ENCODE data around the gene SLU7. TPM values are rescaled to one million over a fixed set of nuclear protein-coding genes. Genes with fewer than 3 reads are reported as not detected.

The SLU7 gene
- total RNA-seq, 1 experiment from 2014 or later = 75.3 TPM

GRCh38 chr5:160367885-160368284 lies 51.0 kb downstream of the SLU7 start:
- peaks cover 40% of the 10 kb centered on the region for H3K27me3 ChIP-seq (ENCODE audit: insufficient read depth, low read depth)
- H4K20me1 ChIP-seq (ENCODE audit: insufficient read depth) = peaks cover 3% of the 10 kb centered on the region; the same call in 1 of the 2 replicates
- H3K9me3 ChIP-seq (ENCODE audit: insufficient read depth, low read depth) = no peaks in the 10 kb centered on the region
- no peaks in the 10 kb centered on the region for H3K36me3 ChIP-seq (ENCODE audit: low read depth)
- no peaks in the 10 kb centered on the region for H3K79me2 ChIP-seq (ENCODE audit: low read depth)
- CTCF ChIA-PET = interaction anchor here (0.5 kb wide), 1 partner anchor 16 kb away, joined by 4 read pairs; no protein-coding TSS in a partner anchor
- no peak overlapping the region for H3K4me2 ChIP-seq
- no peak for TF ChIP-seq CTCF (conservative IDR thresholded peaks at IDR 0.05)
- TF ChIP-seq EZH2 (IDR thresholded peaks at IDR 0.05; ENCODE audit: low read depth) = no peak
- H3K27ac ChIP-seq = no peak overlapping the region
- no peaks in the 10 kb centered on the region; the same call in 1 of the 2 replicates for H3F3A ChIP-seq (ENCODE audit: insufficient read depth, low read depth)
- H3K4me3 ChIP-seq = no peak overlapping the region
- BruUV-seq (replicated peaks) = no TSS peak
- no peaks in the 10 kb centered on the region for H3K9me2 ChIP-seq (ENCODE audit: insufficient read depth)
- H3K4me1 ChIP-seq (replicated peaks; ENCODE audit: insufficient read depth) = 0 out of 2 replicates have a peak, but pooled peaks cover 5% of the 10 kb centered on the region
- no peak overlapping the region for H2AFZ ChIP-seq
- intact Hi-C loops (cut with micrococcal nuclease; ENCODE audit: unreplicated experiment) = no loop called here
- DNase-seq = no peak
- POLR2A ChIA-PET (ENCODE audit: unreplicated experiment) = no interaction called here

GRCh38 chr5:160367261-160367660 lies 51.6 kb downstream of the SLU7 start:
- TF ChIP-seq EZH2 (IDR thresholded peaks at IDR 0.05; ENCODE audit: low read depth) = no peak
- no peak for TF ChIP-seq CTCF (conservative IDR thresholded peaks at IDR 0.05)
- no peak for DNase-seq
- H3K27ac ChIP-seq = no peak overlapping the region
- H3K9me3 ChIP-seq (ENCODE audit: insufficient read depth, low read depth) = no peaks in the 10 kb centered on the region
- no peaks in the 10 kb centered on the region for H3K79me2 ChIP-seq (ENCODE audit: low read depth)
- BruUV-seq (replicated peaks) = no TSS peak
- H3F3A ChIP-seq (ENCODE audit: insufficient read depth, low read depth) = no peaks in the 10 kb centered on the region; the same call in 1 of the 2 replicates
- intact Hi-C loops (cut with micrococcal nuclease; ENCODE audit: unreplicated experiment) = no loop called here
- H3K4me2 ChIP-seq = no peak overlapping the region
- CTCF ChIA-PET = interaction anchor here (0.7 kb wide), 1 partner anchor 1578 kb away, joined by 6 read pairs; no protein-coding TSS in a partner anchor
- POLR2A ChIA-PET (ENCODE audit: unreplicated experiment) = interaction anchor here (0.7 kb wide), 1 partner anchor 874 kb away, joined by 8 read pairs; no protein-coding TSS in a partner anchor
- H3K4me1 ChIP-seq (replicated peaks; ENCODE audit: insufficient read depth) = 0 out of 2 replicates have a peak, but pooled peaks cover 5% of the 10 kb centered on the region
- H4K20me1 ChIP-seq (ENCODE audit: insufficient read depth) = peaks cover 3% of the 10 kb centered on the region; the same call in 1 of the 2 replicates
- no peak overlapping the region for H2AFZ ChIP-seq
- no peaks in the 10 kb centered on the region for H3K9me2 ChIP-seq (ENCODE audit: insufficient read depth)
- H3K4me3 ChIP-seq = no peak overlapping the region
- no peaks in the 10 kb centered on the region for H3K36me3 ChIP-seq (ENCODE audit: low read depth)
- H3K27me3 ChIP-seq (ENCODE audit: insufficient read depth, low read depth) = peaks cover 34% of the 10 kb centered on the region

GRCh38 chr5:160366230-160366629 lies 52.7 kb downstream of the SLU7 start:
- Histone ChIP-seq H4K20me1 (ENCODE audit: insufficient read depth) (peaks cover 1% of the 10 kb centered on the region; the same call in 1 of the 2 replicates), H3K79me2 (ENCODE audit: low read depth) (no peaks in the 10 kb centered on the region), H3K9me3 (ENCODE audit: insufficient read depth, low read depth) (no peaks in the 10 kb centered on the region), H3K4me1 (replicated peaks; ENCODE audit: insufficient read depth) (0 out of 2 replicates have a peak, but pooled peaks cover 5% of the 10 kb centered on the region), H3F3A (ENCODE audit: insufficient read depth, low read depth) (no peaks in the 10 kb centered on the region; the same call in 1 of the 2 replicates), H3K4me2 (no peak overlapping the region), H3K27me3 (ENCODE audit: insufficient read depth, low read depth) (peaks cover 24% of the 10 kb centered on the region), H3K27ac (no peak overlapping the region), H3K36me3 (ENCODE audit: low read depth) (no peaks in the 10 kb centered on the region), H3K9me2 (ENCODE audit: insufficient read depth) (no peaks in the 10 kb centered on the region), H2AFZ (no peak overlapping the region), H3K4me3 (no peak overlapping the region)
- CTCF ChIA-PET = no interaction called here
- no TSS peak for BruUV-seq (replicated peaks)
- intact Hi-C loops (cut with micrococcal nuclease; ENCODE audit: unreplicated experiment) = no loop called here
- DNase-seq = no peak
- TF ChIP-seq CTCF (conservative IDR thresholded peaks at IDR 0.05) (no peak), EZH2 (IDR thresholded peaks at IDR 0.05; ENCODE audit: low read depth) (no peak)
- POLR2A ChIA-PET (ENCODE audit: unreplicated experiment) = no interaction called here

Measured in PC-9 (cell line).